ENCODE results near the gene GALNT17.
"Not testable (repeated sequence)": the region's sequence is repeated elsewhere in the genome, so short reads cannot be mapped to it uniquely, and the experiment has no call there.

The GALNT17 gene

DNA sequence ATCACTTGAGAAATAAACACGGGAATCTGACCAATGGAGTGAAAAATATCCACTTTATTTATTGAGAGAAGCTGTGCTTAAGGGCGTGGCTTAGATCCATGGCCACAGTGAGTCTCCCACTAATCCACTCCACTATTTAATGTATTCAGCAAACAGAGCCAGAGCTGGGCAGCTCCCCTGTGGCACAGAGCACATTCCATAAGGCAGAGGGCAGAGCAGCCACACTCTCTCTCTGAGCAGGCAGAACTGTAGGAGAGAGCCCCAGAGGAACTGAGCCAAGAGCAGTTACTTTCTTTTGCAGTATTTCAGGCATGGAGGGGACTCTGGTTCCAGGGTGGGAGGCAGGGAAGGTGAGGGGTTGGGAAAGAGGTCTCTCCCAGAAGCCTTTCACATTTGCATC lies 106.0 kb downstream of the GALNT17 start:
- no peak for DNase-seq

DNA sequence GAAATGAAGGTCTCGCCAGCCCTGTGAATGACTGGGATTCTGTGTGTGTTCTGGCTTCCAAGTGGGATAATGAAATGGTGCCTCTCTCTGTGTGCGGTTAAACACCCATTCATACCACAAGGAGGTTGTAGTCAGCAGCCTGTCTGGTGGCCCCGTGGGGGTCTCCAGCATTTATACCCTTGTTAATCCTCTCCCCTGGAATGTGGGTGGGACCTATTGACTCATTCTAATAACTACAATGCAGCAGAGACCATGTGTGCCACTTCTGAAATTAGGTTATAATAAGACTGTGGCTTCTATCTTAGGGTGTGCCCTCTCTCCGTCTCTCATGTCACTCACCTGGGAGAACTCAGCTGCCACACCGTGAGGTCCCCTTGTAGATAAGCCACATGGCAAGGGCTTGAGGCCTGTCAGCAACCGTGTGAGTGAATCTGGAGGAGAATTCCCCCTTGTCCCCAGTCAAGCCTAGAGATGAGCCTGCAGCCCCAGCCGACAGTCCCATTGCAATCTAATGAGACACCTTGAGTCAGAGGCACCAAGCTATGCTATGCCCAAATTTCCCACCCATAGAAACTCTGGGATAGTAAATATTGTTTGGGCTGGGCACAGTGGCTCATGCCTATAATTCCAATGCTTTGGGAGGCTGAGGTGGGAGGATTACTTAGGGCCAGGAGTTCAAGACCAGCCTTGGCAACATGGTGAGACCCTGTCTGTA lies 106.8 kb downstream of the GALNT17 start:
- no peak for DNase-seq

- DNase-seq = no peak
These were observed 107.8 kb downstream of the GALNT17 start for GRCh38 chr7:71239586-71240268.

GRCh38 chr7:71243736-71244410 lies 111.9 kb downstream of the GALNT17 start:
- no peak for DNase-seq

- DNase-seq = no peak
These were observed 113.1 kb downstream of the GALNT17 start for GRCh38 chr7:71245038-71245437.

GRCh38 chr7:71251706-71252105 lies 119.8 kb downstream of the GALNT17 start:
- DNase-seq = no peak

GRCh38 chr7:71254751-71255150 lies 122.8 kb downstream of the GALNT17 start:
- DNase-seq = no peak

DNA sequence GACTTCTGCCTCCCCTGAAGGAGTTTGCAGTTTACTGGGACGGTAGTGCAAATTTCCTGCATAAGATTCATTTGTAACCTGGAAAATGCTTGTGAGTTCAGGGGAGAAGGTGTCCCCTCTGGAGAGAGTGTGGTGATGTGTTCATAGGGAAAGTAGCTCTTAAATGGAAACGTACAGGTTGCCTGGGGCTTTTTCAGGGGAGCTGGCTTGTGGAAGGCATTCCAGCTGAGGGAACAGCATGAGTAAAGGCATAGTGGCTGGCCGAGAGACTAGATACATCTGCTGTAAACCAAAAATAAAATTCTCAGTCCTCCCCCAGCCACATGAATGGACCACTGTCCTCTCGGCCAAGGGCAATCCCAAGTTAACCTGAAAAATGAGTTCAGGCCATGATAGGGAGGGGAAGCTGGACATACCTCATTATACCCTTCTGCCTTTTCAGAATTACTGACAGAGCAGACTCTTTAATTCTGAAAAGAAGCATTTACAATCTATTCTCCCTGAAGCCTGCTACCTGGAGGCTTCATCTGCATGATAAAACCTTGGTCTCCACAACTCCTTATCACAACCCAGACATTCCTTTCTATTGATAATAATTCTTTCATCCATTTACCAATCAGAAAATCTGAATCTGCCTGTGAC lies 123.7 kb downstream of the GALNT17 start:
- no peak for DNase-seq

DNA sequence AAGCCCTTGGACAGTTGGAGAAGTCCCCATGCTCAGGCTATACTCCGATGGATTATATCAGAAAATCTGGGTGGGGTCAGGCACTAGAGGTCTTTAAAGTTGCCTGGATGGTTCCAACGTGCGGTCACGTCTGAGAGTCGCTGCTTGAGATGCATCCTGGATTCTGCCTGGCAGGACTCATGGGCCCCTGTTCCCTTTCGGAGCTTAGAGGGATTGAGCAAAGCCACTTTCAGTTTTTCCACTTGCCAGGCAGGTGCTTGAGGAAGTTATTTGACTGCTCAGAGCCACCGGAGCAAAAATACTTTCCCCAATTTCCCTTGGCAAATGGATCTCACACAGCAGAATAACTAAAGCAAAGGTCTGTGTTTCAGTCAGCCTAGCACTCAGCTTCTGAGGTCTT lies 129.1 kb downstream of the GALNT17 start:
- DNase-seq = no peak

DNA sequence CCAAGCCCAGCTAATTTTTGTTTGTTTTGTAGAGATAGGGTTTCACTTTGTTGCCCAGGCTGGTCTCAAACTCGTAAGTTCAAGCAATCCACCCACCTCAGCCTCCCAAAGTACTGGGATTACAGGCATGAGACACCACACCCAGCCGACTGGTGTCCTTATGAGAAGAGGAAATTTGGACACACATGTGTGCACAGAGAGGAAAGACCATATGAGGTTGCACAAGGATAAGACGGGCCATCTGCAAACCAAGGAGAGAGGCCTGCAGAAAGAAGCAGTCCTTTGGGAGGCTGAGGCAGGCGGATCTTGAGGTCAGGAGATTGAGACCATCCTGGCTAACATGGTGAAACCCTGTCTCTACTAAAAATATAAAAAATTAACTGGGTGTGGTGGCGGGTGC lies 130.9 kb downstream of the GALNT17 start:
- not testable (repeated sequence) for DNase-seq

DNA sequence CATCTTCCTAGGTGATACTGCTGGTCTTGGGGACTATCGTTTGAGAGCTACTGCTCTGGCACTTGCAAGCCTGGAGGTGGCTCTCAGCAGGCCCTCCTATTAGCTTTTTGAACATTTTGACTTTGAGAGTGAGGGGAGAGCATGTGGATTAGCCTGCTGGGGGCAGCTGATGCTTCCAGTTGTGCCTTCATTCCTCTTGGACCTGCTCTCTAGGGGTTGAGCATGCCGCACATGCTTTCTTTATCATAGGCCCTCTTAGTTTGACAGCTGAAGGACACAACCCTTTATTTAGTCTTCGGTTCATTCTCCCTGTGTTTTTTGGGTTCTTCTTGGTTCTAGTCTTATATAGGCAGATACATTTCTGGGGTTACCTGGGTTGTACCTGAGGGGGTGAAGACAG lies 132.1 kb downstream of the GALNT17 start:
- DNase-seq = no peak

- DNase-seq = no peak
These were observed 135.0 kb downstream of the GALNT17 start for GRCh38 chr7:71266912-71267311.

DNA sequence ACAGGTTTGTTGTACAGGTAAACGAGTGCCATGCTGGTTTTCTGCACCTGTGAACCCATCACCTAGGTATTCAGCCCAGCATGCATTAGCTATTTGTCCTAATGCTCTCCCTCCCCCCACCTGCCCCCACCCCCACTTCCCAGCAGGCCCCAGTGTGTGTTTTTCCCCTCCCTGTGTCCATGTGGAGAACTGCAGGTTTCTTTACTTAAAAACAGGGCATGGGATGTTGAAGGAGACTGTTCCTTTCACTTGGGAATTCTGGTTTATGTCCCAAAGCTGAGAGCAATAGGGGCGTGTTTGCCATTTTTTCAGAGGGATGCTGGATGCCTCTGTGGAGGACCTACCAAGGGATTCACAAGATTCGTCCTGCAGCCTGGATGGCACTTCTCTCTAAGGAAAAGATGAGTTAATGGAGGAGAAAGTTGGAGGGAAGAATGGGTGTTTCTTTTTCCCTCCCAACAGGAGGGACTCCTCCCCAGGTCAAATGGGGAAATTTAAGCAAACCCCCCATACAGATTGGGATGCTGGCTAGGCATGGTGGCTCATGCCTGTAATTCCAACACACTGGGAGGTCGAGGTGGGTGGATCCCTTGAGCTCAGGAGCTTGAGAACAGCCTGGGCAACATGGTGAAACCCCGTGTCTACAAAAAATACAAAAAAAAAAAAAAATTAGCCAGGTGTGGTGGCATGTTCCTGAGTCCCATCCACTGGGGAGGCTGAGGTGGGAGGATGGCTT lies 136.0 kb downstream of the GALNT17 start:
- no peak for DNase-seq

GRCh38 chr7:71270558-71270957 lies 138.6 kb downstream of the GALNT17 start:
- DNase-seq = no peak

GRCh38 chr7:71271203-71271602 lies 139.3 kb downstream of the GALNT17 start:
- no peak for DNase-seq

DNA sequence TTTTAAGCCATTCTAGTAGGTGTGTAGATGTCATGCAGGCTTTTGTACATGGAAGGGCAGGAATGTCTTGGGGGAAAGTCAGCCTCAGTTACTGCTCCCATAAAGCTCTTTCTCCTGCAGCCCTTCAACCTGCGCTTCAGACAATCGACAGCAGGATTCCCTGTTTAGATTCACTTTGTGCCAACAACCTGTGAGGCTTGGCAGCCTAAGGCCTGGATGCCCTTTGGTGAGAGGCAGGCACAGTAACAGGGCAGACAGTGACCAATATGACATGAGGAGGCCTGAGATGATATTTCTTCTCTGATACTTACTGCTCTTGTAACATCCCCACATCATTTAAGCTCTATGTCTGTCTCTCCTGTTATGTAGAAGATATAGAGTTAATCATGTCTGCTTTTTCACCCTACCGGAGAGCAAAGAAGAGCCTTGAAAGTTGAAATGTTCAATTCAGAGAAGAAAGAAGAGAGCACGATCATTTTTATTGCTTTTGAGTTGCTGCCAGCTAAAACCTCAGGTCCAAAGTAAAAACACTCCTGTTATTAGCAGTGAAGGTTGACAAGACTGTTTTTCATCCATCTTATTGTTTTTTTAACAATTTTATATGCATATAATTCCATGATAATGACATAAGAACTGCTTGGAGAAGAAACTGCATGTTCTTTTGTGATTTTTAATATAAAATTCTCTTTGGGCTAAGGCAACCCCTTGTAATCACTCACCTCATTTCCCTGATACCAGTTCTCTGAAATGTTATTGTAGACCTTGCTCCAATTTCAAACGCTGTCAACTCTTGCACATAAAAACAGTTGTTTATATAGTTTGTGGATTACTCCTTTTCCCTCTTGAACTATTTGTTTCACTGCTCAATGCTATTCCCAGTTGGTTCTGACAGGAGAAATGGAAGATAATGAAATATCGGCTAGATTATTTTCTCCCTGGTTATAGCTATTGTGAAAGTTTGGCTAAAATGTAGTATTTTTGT lies 140.9 kb downstream of the GALNT17 start:
- no peak for DNase-seq

GRCh38 chr7:71278257-71278656 lies 146.3 kb downstream of the GALNT17 start:
- DNase-seq = no peak

- DNase-seq = no peak
These were observed 149.3 kb downstream of the GALNT17 start for GRCh38 chr7:71281261-71281660.

- DNase-seq = no peak
These were observed 151.9 kb downstream of the GALNT17 start for GRCh38 chr7:71283802-71284201.

- DNase-seq = no peak
These were observed 153.7 kb downstream of the GALNT17 start for GRCh38 chr7:71285571-71286145.

DNA sequence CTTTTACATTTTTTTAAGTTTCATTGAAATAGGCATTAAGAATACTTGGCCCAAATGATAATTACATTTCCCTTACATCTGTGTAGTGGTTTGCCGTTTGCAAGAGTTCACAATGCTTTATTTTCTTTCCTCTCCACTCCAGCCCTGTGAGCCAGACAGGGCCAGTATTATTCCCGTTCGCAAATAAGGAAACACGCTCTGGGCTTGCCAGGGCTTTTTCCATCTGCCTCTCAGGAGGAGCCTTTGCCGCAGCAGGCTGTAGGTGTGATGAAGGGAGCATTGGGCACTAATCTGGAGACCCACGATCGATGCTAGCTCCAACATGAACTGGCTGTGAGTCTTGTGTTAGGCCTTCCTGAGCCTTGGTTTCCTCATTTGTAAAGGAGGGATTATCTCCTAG lies 154.4 kb downstream of the GALNT17 start:
- DNase-seq = no peak

Data from stimulated activated CD8-positive, alpha-beta memory T cell treated with anti-CD3 and anti-CD28 coated beads, Interleukin-4, amount 100 ng/mL, for 48 hours (primary cell).